GM18951 (cell line): ENCODE data around the gene RALA.

Experiments
- POLR2A ChIP-seq: IDR thresholded peaks from 4 replicates; pipeline ENCODE4 v1.6.1; 2011; ENCODE audit warnings: mild to moderate bottlenecking; ENCODE audit not compliant: insufficient read length, insufficient read depth; ENCODE audit errors: extremely low read depth
- in situ Hi-C: fragments of 300-500 bp; cut with MboI; formaldehyde crosslinking; loops from one replicate; pipeline ENCODE4 v1.12.0; 2022; ENCODE audit warnings: low sequenced_read_pairs, mixed read lengths, inconsistent platforms; ENCODE audit not compliant: unreplicated experiment

Gene RALA

DNA sequence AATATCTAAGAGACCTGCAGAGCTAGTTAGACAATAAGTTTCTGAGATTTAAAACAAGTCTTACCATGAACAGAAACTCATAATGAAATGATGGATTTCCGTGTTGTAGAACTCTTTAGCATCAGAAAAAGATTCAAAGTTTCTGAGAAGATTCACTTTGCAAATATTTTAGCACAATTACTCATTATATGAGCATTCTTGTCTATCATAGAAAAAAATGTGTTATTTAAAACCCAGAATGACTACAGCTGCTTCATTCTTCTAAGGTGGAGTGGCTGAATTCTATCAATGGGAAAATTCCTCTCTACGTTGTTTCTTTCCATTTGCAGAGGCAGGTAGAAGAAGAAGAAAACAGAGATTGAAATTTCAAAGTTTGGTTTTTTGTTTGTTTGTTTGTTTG lies 21.0 kb upstream of the RALA start:
- in situ Hi-C loops, result no loop called here
- TF ChIP-seq POLR2A, result no peak

DNA sequence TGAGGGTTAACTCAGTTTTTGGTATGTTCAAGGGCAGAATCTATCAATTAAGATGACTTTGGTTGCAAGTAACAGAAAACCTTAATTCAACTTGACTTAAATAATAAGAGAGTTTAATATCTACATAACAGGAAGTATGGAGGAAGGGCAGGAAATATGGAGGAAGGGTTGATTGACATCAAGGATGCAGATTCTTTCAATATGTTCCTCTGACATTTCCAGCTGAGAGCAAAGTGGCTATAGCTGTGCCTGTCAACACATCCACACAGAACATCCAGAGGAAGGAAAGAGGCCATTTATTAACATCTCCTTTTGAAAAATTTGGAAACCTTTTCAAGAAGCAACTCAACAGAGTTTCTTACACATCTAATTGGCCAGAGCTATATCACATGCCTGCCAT lies 19.4 kb upstream of the RALA start:
- in situ Hi-C loops, result no loop called here
- TF ChIP-seq POLR2A, result no peak

GRCh38 chr7:39605087-39605486 lies 18.3 kb upstream of the RALA start:
- TF ChIP-seq POLR2A, result no peak
- in situ Hi-C loops, result no loop called here

DNA sequence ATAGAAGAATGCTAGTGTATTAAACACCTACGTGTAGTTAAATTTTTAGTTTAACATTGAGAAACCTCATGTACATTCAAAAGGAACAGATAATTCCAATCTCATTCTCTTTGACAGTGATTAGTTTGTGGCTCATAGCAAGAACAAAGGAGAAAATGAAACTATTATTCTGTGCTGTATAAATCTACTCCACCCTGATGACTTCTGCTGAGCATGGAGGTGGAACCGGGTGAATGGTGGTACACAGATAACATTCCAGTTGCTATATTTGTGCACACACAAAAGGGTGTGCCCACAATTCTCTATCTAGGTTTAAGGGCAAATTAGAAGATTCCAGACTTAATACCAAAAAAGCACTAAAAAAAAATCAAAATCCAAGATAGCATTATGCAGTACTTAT lies 17.0 kb upstream of the RALA start:
- no peak for TF ChIP-seq POLR2A
- in situ Hi-C loops, result no loop called here

DNA sequence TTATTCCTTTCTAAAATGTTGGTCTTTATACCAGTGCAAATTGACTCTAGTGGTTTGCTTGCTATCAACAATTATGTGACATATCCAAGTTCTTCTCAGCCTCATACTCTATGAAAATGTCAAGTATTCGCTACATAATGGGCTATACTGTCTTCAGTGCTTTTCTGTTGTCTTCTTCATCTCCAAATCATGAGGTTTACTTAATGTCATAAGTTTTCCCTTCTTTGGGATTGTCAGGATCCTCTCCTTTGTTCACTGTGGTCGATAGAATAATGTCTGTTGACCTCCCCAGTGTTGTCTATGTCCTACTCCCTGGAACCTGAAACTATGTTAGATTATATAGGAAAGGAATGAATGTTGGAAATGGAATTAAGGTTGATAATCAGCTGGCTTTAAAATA lies 16.4 kb upstream of the RALA start:
- TF ChIP-seq POLR2A, result no peak
- in situ Hi-C loops, result no loop called here

DNA sequence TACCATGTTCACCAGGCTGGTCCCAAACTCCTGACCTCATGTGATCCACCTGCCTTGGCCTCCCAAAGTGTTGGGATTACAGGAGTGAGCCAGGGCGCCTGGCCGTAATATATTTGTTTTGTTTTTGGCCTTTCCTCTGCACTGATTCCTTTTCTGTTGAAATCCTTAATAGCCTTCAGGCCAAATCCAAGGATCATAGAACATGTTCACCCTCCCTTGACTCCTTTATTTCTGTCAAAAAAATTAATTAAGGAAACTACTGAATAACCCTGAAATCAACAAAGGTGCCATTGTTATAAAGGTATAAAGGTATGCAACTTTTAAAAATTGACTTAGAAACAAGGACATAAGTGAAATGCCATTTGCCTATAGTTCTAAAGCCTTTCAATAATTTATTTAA lies 15.5 kb upstream of the RALA start:
- in situ Hi-C loops, result no loop called here
- TF ChIP-seq POLR2A, result no peak

DNA sequence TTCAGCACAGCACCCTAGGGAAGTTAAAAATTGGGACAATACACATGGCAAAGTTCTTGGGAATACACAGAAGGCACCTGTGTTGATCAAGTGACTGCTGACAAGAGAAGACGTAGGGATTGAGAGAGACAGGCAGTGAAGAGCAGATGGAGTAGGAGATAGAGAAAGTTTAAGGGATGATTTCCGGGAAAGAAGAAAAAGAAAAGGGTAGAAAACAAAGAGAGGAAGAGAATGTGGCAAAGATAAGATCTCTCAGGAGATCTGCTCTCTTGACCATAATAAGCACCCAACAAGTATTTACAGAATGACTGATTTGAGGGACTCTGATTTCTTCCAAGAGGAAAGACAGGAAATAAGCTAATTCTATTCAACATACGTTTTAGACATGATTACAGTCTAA lies 15.1 kb upstream of the RALA start:
- in situ Hi-C loops, result no loop called here
- no peak for TF ChIP-seq POLR2A

GRCh38 chr7:39609113-39609934 lies 14.0 kb upstream of the RALA start:
- in situ Hi-C loops, result no loop called here
- no peak for TF ChIP-seq POLR2A

GRCh38 chr7:39609935-39610263 lies 13.5 kb upstream of the RALA start:
- in situ Hi-C loops, result no loop called here
- no peak for TF ChIP-seq POLR2A

DNA sequence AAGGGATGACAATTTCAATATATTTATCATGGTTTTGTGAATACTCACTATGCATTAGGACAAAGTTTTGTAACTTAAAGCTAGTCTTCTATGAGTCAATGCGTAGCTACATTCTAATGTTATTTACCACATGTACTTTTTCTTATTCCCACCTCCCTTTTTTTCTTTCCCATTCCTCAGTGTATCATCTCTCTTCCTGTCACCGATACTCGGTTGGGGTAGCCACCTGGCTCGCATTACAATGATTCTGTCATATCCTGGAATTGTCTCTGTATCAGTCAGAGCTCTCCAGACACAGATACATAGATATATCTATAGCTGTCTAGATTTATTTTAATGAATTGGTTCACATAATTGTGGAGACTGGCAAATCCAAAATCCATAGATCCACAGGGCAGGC lies 9.8 kb upstream of the RALA start:
- in situ Hi-C loops, result no loop called here
- no peak for TF ChIP-seq POLR2A

DNA sequence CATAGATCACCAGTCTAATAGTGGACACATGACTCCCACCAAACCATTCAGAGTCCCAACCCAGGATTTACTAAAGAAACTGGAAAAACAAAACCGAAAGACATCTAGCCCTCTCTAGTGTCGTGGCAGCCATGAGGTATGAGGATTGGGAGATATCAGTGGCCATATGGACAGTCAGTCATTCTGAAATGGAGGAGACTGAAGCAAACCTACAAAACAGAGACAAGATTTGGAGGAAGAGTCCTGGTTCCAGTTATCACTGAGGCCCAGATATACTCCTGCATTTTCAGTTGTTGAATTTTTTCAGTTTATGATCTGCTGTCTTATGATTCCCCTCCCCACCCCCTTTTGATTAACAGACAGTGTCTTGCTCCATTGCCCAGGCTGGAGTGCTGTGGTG lies 9.1 kb upstream of the RALA start:
- in situ Hi-C loops, result no loop called here
- TF ChIP-seq POLR2A, result no peak

GRCh38 chr7:39615350-39615975 lies 7.9 kb upstream of the RALA start:
- in situ Hi-C loops, result no loop called here
- TF ChIP-seq POLR2A, result no peak

- TF ChIP-seq POLR2A, result no peak
- in situ Hi-C loops, result no loop called here
These were observed 7.2 kb upstream of the RALA start for GRCh38 chr7:39616138-39616537.

GRCh38 chr7:39617005-39617404 lies 6.4 kb upstream of the RALA start:
- TF ChIP-seq POLR2A, result no peak
- in situ Hi-C loops, result no loop called here
